GM12891 (cell line): ENCODE results near the gene IQSEC3.
"Not testable (repeated sequence)": the region's sequence is repeated elsewhere in the genome, so short reads cannot be mapped to it uniquely, and the experiment has no call there.

Experiments
- DNase-seq: peaks from one replicate; pipeline ENCODE4 v3.0.0; 2011; ENCODE audit warnings: low spot score; ENCODE audit not compliant: insufficient read length
- FAIRE-seq: peaks from 2 replicates; lab custom pipeline; 2011; peaks lifted over from hg19 to GRCh38; lab: Jason Lieb, UNC
- PAX5 ChIP-seq: IDR thresholded peaks from 2 replicates; pipeline ENCODE4 v1.6.1; 2011; ENCODE audit warnings: low read length, moderate library complexity, mild to moderate bottlenecking; ENCODE audit not compliant: insufficient read depth, severe bottlenecking
- POLR2A ChIP-seq: IDR thresholded peaks from 2 replicates; pipeline ENCODE4 v1.6.1; 2011; ENCODE audit warnings: low read depth, low read length, control low read depth
- POLR2AphosphoS5 ChIP-seq: IDR thresholded peaks from 2 replicates; pipeline ENCODE4 v1.6.1; 2011; ENCODE audit warnings: low read depth, low read length, control low read depth
- POU2F2 ChIP-seq: IDR thresholded peaks from 2 replicates; pipeline ENCODE4 v1.6.1; 2011; ENCODE audit warnings: low read depth, mild to moderate bottlenecking, control low read depth, low read length, moderate library complexity
- SPI1 ChIP-seq: IDR thresholded peaks from 2 replicates; pipeline ENCODE4 v1.6.1; 2011; ENCODE audit warnings: low read depth, low read length, control low read depth
- TAF1 ChIP-seq: IDR thresholded peaks from 2 replicates; pipeline ENCODE4 v1.6.1; 2011; ENCODE audit warnings: low read depth, low read length, control low read depth

The IQSEC3 gene

DNA sequence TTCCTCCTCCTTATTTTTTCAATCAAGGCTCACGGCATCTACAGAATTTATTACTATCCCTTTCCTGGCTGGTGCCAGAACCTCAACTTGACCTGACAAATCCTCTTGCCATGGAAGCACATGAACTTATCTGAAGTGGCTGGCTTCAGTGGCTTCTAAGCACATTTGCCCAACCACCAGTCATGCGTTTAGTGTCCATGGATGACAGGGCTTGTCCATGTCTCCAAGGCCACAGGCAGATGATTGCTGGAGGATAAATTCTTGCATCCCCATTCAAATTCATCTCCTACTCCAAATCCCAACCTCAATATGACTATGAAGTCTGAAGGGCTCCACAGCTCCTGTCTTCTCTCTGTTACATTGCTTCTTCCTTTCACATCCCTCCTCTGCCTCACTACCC is 4.0 kb downstream of the IQSEC3 start:
- not testable (repeated sequence) for FAIRE-seq, DNase-seq

DNA sequence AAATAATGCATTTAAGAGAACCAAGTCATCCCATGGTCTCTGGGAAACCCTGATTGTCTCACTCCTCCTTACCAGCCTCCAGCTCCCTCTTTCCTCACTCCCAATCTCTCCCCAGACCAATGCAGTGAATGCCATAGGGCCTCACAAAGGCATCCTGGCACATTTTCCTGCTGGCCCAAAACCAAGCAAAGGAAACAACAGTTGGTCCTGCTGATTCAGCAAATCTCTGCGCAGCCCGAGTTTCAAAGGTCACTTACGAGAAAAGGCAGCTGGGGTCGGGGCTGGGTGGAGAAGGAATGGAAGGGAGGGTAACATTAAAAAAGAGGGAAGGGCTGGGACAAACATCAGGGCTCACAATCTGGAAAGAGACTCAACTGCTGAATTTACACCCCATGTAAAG is 5.5 kb downstream of the IQSEC3 start:
- not testable (repeated sequence) for DNase-seq, FAIRE-seq

DNA sequence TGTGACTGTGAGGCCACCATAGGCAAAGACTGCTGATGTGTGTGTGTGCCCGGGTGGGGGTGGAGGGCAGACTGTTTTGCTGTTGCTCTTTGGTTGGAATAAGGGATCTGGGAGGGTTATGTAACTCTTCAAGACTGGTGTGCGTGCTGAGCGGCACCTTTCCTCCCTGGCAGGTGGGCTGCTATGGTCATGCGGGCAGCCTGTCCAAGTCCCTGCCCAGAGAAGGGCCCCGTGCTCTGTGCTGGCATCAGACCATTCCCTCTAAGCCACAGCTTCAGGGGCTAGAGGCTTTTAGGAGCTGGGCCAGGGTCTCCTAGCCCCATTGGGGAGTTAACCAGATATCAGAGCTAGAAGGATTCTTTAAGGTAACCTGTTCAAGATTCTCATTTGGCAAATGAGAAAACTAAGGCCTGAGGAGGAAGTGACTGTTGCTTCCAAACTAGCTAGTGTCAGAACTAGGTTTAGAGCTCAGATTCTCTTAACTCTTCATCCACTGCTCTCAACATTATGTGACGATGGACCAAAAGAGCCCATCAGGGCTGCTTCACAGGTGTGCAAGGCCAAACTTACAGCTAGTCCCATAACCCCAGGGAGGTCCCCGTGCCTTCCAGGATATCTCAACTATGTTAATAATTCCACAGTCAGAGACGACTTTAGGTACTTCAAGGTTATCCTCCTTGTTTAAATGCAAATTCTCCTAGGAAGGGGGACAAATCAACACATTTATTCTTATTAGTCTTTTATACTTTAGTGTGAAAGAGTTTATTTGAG is 8.0 kb downstream of the IQSEC3 start:
- FAIRE-seq: not testable (repeated sequence)

DNA sequence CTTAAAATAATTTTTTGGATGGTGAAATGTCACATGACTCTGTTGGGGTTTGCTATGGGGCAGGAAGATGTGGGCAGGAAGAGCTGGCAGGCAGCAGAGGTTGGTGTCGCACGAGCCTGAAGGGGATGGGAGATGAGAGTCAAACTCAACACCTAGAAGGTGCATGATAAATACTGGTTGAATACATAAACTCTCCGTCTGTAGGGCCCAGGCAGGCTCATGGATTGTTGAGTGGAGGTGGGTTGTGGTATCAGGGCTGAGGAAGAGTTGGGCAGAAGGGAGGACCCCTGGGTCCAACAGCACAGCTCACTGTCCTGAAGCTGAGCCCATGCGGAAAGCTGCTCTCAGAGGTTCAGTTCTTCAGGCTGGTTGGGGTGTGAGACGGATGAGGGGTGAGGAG is 9.0 kb downstream of the IQSEC3 start:
- FAIRE-seq, DNase-seq: not testable (repeated sequence)

More for the DNA sequence above, 8.0 kb downstream of the IQSEC3 start:
- DNase-seq: not testable (repeated sequence)

DNA sequence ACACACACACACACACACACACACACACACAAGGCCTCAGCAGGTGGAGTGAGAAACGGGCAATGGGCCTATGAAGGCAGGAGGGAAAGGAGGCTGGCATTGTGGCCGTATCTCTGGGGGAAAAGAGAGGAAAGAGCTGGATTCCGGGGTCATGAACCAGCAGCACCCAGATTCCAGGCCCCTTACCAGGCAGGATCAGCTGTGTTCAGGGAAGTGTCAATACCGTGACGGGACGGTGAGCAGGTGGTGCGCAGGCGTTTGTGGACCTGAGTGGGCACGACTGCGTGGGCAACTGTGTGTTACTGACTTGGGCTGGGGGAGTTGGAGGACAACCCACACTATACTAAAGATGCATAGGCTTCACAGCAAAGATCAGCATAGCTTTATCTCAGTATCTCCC is 9.5 kb downstream of the IQSEC3 start:
- not testable (repeated sequence) for DNase-seq, FAIRE-seq

DNA sequence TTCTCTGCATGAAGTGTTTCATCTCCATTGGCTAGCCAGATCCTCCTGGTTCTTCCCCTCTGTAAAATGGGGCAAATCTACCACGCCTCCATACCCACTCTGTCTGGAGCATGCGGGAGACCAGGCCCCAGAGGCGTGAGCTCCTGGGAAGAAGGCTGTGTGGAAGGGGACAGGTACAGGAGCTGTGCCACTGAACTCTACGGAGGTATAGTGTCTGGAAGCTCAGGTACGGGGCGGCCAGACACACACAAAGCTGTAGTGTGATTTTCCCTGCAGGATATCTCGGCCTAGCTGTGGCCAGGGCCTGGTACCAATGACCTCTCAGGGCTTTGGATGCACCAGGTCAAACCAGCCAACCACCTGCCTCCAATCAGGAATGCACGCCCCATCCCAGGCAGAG is 10.0 kb downstream of the IQSEC3 start:
- DNase-seq, FAIRE-seq: not testable (repeated sequence)

DNA sequence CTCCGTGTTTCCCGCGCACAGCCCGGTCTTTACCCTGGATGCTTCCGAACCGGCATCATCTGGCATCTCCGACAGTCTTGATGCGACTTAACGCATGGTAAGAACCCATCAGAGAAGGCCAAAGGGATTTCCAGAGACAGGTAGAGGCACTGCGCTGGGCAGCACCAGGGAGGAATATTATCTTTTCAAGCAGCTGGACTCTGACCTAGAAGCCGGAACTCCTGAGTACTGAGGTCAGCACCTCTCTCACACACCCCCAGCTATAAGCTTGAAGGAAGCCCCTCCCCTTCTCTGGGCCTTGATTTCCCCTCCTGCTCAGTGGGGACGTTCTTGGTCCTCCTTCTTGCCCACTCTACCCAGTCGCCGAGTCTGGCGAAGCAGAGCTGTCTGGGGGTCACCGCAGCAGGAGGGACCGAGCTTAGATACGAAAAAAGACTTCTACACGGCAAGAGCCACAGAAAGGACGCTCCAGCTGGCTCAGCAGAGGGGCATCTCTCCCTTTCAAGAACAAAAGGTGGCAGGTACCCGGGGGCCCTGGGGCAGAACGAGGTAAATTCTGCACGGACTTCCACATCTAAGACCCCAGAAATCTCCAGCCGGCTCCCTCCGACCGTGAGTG is 10.6 kb downstream of the IQSEC3 start:
- FAIRE-seq: peak; percentile 26
- not testable (repeated sequence) for DNase-seq

DNA sequence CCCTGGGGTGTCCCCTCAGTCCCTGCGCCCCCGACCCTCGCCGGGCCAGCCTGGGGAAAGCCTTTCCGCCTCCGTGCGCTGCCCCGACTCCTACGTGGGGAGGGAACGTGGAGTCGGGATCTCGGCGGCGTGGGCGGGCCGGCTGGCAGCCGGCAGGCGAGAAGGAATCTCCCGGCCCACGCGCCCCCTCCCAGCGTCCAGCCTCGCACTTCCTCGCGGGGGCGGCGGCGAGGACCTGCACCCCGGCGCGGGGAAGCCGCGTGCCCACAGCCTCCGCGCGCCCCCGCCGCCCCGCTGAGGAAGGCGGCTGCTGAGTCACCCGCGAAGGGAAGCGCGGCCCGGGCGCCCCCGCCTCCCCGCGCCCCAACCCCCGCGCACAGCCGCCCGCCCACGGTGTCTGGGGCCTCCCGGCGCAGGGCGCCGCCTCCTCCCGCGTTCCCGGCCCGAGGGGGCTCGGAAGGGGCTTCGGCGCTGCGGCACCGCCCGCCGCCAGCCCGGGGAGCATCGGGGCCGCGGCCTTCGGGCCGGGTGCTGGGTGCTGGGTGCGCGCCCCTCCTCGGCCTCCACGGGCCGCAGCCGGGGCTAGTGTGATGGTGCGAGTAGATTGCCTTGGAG is 11.3 kb downstream of the IQSEC3 start:
- DNase-seq, FAIRE-seq: not testable (repeated sequence)

DNA sequence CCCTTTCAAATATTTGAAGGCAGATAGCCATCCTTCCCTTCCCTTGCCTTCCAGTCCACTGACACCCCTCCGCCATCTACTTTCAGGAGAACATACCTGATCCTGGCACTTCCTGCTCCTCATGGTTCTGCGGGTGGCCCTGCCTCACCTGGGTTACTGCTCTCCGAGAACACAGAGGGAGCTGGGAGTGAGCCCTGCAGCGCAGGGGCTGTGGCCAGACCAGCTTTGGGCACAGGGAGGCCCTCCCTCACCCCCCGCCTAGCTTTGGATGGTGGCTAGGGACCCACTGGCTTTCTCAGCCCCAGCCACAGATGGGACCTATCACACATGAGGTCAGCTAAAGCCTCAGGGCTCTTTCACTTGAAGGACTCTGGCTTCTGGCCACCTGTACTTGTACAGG is 12.4 kb downstream of the IQSEC3 start:
- FAIRE-seq: no peak
- TF ChIP-seq POLR2A (no peak), POU2F2 (no peak), SPI1 (no peak), POLR2AphosphoS5 (no peak), PAX5 (no peak), TAF1 (no peak)
- no peak for DNase-seq

DNA sequence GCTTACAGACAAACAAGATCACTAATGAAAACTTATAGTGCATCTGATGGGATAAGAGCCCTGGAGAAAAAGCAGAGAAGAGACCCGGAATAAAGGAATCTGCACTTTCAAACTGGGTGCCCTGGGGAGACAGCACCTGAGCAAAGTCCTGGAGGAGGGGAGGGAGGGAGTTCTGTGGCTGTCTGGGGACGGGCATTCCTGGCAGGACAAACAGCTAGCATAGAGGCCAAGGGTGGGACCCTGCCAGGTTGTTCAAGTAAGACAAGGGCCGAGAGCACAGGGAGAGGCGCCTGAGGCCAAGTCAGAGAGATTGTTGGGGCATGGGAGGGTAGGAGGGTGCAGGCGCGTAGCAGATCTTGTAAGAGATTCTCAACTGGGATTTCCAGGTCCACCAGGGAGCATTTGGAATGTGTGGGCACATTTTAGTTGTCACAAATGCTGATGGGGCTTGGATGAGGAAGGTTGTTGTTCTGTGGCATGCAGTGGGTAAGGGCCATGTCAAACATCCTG is 14.2 kb downstream of the IQSEC3 start:
- no peak for DNase-seq
- no peak for FAIRE-seq
- TF ChIP-seq POU2F2 (no peak), PAX5 (no peak), POLR2A (no peak), POLR2AphosphoS5 (no peak), SPI1 (no peak), TAF1 (no peak)

DNA sequence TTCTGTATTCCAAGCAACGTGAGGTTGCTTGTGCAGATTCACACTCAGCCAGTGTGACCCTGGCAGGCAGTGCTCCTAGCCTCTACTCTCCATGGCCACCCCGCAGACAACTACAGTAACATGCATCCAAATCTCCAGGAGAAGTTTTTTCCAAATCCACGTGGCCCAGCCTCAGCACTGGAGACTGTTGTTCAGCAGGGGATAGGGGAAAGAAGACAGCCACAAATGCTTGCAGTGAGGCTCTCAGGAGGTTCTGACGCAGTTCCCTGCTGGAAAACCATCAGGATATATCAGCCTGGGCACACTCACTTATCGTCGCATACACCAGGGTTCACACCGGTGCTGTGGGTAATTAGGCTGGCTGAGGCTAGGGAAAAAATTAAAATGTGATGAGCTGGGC is 16.2 kb downstream of the IQSEC3 start:
- DNase-seq: no peak
- no peak for FAIRE-seq
- TF ChIP-seq POLR2A: no peak
- TF ChIP-seq POU2F2: no peak
- TF ChIP-seq TAF1: no peak
- no peak for TF ChIP-seq SPI1
- no peak for TF ChIP-seq POLR2AphosphoS5
- TF ChIP-seq PAX5: no peak

DNA sequence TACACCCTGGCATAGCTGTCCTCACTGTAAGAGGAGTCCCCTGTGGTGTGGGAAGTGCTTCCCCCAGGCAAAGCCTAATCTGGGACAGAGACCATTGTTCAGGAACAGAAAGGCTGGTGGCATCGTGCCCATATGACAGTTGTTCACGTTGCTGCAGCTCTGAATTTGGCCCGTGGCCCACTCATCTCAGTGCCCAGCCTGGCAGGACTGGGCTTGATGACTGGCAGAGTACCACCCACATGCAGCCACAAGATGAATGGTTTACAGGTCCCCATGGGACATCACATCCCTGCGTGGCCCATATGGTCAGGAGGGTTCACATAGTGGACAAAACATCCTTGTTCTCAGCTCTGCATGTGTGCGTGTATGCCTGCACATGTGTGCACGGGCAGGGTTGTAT is 17.5 kb downstream of the IQSEC3 start:
- TF ChIP-seq PAX5: no peak
- no peak for TF ChIP-seq POLR2AphosphoS5
- no peak for TF ChIP-seq SPI1
- TF ChIP-seq TAF1: no peak
- no peak for TF ChIP-seq POU2F2
- no peak for TF ChIP-seq POLR2A
- DNase-seq (no peak), FAIRE-seq (no peak)
